GM06990 (cell line): ENCODE measurements around the gene VTN.

Source experiments
- DNase-seq: peaks from one replicate; pipeline ENCODE4 v3.0.0-alpha.2; 2011; ENCODE audit not compliant: insufficient read length; ENCODE audit errors: extremely low read depth
- H3K27me3 ChIP-seq: replicated peaks from 2 replicates; pipeline ENCODE4 v1.6.0; 2011; ENCODE audit warnings: low read length; ENCODE audit not compliant: control insufficient read depth, insufficient read depth
- H3K36me3 ChIP-seq: 2 replicates; pipeline ENCODE4 v1.5.1; 2011; ENCODE audit warnings: low read length; ENCODE audit not compliant: control insufficient read depth, insufficient read depth
- H3K4me3 ChIP-seq: replicated peaks from 2 replicates; pipeline ENCODE4 v1.5.1; 2011; ENCODE audit warnings: low read depth, mild to moderate bottlenecking, control low read depth, low read length
- TF ChIP-seq, protein P1 (sequence below): IDR thresholded peaks from 2 replicates; pipeline ENCODE4 v1.5.1; 2011; ENCODE audit warnings: low read length, control low read depth, mild to moderate bottlenecking, inconsistent platforms; ENCODE audit not compliant: insufficient read depth, poor library complexity, severe bottlenecking

The VTN gene

DNA sequence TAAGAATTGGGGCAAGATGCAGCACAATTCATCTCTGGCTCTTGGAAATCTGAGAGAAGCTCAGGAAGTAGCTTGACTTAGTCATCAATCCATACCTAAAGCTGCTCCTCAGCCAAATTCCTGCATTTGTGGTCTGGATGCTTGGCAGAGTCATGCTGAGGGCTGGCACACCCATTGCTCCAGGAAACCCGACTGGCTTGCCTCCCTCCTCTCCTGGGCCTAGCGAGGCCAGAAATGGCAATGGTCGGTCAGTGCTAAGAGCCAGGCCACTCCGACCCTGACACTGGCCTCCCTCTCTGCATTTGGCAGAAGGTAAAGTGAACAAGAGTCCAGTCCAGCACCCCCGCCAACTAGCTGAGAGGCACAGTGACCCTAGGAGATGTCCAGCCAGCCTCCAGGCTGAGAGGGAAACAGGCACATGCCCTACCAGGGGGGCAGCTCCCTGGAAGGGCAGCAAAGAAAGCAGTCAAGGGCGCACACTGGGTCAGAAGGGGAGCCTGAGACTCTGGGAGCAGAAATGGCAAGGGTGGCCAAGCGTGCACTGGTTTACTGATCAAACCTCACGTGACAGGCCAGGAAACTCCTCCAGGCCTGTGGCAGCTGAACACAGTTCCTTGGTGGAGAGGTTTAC, 22.7 kb downstream of the VTN start:
- TF ChIP-seq, protein P1, sequence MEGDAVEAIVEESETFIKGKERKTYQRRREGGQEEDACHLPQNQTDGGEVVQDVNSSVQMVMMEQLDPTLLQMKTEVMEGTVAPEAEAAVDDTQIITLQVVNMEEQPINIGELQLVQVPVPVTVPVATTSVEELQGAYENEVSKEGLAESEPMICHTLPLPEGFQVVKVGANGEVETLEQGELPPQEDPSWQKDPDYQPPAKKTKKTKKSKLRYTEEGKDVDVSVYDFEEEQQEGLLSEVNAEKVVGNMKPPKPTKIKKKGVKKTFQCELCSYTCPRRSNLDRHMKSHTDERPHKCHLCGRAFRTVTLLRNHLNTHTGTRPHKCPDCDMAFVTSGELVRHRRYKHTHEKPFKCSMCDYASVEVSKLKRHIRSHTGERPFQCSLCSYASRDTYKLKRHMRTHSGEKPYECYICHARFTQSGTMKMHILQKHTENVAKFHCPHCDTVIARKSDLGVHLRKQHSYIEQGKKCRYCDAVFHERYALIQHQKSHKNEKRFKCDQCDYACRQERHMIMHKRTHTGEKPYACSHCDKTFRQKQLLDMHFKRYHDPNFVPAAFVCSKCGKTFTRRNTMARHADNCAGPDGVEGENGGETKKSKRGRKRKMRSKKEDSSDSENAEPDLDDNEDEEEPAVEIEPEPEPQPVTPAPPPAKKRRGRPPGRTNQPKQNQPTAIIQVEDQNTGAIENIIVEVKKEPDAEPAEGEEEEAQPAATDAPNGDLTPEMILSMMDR = no peak
- peaks cover 48% of the 10 kb centered on the region for H3K36me3 ChIP-seq
- no peaks in the 10 kb centered on the region for H3K27me3 ChIP-seq
- no peak for DNase-seq
- H3K4me3 ChIP-seq = no peak overlapping the region

GRCh38 chr17:28346746-28347246, 23.3 kb downstream of the VTN start:
- Histone ChIP-seq H3K36me3 (peaks cover 51% of the 10 kb centered on the region), H3K4me3 (no peak overlapping the region), H3K27me3 (no peaks in the 10 kb centered on the region)
- TF ChIP-seq, protein P1 = no peak
- no peak for DNase-seq

DNA sequence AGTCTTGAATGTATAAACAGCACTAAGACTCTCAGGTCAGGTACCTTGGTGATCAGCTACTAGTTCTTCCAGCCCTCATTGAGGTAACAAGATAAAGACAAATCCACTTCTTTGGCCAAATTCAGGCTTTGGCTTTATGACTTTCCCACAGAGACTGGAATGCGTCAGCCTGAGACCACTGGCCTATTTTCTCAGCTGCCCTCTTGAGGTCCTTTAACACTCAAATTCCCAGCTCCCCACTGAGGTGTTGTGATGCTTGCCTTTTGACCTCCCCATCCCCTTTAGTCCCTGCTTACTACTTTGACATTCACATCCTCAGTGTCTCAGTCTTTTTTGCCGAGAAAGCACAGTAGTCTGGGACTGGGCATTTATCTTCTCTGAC, 23.9 kb downstream of the VTN start:
- Histone ChIP-seq H3K36me3 (peaks cover 53% of the 10 kb centered on the region), H3K4me3 (no peak overlapping the region), H3K27me3 (no peaks in the 10 kb centered on the region)
- TF ChIP-seq, protein P1 = no peak
- no peak for DNase-seq

DNA sequence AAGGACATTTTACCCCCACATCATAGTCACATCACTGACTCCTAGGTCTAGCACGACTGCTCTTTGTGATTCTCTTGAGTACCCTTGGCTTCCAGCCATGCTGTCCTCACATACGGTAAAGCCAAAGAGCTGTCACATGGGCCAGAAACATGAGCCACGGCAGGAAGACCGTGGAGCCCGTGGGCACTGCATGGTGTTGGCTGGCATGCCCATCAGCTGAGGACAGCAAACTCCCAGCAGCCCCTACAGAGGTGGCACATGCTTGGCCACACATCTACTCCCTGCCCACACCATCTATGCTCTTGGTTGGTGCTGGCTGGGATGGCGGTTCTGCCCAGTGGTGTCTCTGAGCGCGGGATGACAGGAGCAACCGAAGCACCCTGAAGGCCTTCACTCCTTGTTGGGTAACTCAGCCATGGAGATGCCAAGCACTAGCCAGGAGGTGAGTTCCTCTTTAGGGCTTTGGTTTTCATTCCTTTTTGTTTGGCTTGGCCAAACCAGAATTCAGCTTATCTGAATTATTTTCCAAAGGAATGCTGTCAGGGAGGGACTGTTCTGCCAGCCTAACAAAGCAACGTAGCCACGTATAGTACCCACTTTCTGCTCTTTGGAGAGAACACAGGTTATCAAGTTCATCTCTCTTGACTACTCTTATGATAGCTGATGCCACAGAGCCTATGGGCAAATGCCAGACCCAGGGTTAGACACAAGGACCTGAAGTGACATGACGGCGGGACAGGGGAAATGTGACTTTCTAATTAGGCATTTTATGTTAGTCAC, 24.5 kb downstream of the VTN start:
- peaks cover 49% of the 10 kb centered on the region for H3K36me3 ChIP-seq
- TF ChIP-seq, protein P1 = no peak
- no peak for DNase-seq
- no peak overlapping the region for H3K4me3 ChIP-seq
- H3K27me3 ChIP-seq = no peaks in the 10 kb centered on the region

DNA sequence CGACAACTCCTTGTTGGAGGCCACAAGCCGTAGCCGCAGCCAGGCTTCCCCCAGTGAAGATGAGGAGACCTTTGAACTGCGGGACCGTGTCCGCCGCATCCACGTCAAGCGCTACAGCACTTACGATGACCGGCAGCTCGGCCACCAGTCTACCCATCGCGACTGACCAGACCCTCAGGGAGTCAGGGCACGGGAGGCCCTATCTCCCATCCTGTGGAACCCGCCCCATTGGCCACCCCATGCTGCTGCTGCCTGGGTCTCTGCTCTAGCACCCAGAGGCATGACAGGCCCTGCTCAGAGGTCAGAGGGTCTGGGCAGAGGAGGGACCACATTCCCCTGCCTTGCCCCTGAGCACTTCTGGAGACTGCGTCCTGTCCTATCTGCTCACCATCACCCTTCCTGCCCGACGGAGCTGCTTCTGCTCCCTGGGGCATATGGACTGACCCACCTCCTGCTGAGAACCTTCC, 25.6 kb downstream of the VTN start:
- Histone ChIP-seq H3K36me3 (peaks cover 54% of the 10 kb centered on the region), H3K4me3 (no peak overlapping the region), H3K27me3 (no peaks in the 10 kb centered on the region)
- no peak for DNase-seq
- TF ChIP-seq, protein P1 = no peak
